ENCODE data around the gene ZNF331. TPM values are rescaled to one million over a fixed set of nuclear protein-coding genes. Genes with fewer than 3 reads are reported as not detected.

The ZNF331 gene
- total and polyA plus RNA-seq, 2 of the 4 experiments (the other 2 are of a cell fraction) = 6.6 to 11.1 TPM

DNA sequence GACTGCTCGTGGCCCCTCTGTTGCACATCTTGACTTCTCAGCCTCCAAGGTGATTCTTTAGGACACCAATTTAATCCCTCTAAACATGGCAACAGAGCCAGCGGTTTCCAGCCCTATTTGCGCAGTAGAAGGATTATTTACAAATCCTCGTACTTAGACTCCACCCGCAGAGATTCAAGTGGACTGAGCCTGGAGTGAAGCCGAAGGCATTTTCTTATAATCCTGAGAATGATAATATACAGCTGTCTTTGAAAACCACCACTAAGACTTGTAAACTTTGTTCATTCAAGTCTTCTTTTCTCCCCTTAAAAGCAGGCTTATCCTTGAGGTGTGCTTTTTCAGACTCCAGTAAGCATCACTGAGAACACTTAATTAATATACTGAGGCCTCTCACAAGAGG lies 89.0 kb downstream of the ZNF331 start:
- peaks cover 19% of the 10 kb centered on the region for H3K9me3 ChIP-seq (ENCODE audit: control insufficient read depth, insufficient read depth, low read length)
- BruUV-seq (replicated peaks) = no TSS peak
- H4K5ac ChIP-seq (ENCODE audit: low read depth, low read length) = no peak overlapping the region
- H2BK5ac ChIP-seq (ENCODE audit: low read depth, low read length, poor library complexity, severe bottlenecking) = no peak overlapping the region
- no peaks in the 10 kb centered on the region for H3K79me1 ChIP-seq (ENCODE audit: low read depth in 1 of 2, low read length in 2 of 2)
- no peaks in the 10 kb centered on the region for H4K20me1 ChIP-seq (ENCODE audit: insufficient read depth, low read length)
- no peak overlapping the region for H3K14ac ChIP-seq (replicated peaks; ENCODE audit: low read depth, low read length)
- H3K36me3 ChIP-seq (ENCODE audit: control insufficient read depth, insufficient read depth, low read length) = no peaks in the 10 kb centered on the region
- no peak overlapping the region for H2AK5ac ChIP-seq (ENCODE audit: low read depth, low read length)
- H2BK20ac ChIP-seq (ENCODE audit: low read depth, low read length) = no peak overlapping the region
- dilution Hi-C loops (cut with HindIII; ENCODE audit: low sequenced_read_pairs, unreplicated experiment) = no loop called here
- H2BK120ac ChIP-seq (ENCODE audit: low read depth, low read length) = no peak overlapping the region
- no peak overlapping the region for H4K91ac ChIP-seq (ENCODE audit: insufficient read depth, low read depth, low read length)
- H3K4me2 ChIP-seq (ENCODE audit: low read depth, low read length) = no peak overlapping the region
- POLR2A ChIA-PET (ENCODE audit: unreplicated experiment) = no interaction called here
- no peak overlapping the region for H3K18ac ChIP-seq (ENCODE audit: low read depth, low read length)
- intact Hi-C loops (cut with micrococcal nuclease) = no loop called here
- DNase-seq (no peak), ATAC-seq (ENCODE audit: low read depth) (no peak)
- 10% methylated on average over 2 of the region's 6 CpGs; no CpG with 5 or more reads in 1 of the 2 experiments for WGBS, 2 experiments (ENCODE audit: extremely low coverage in 2 of 2, insufficient read length in 1 of 2)
- H2BK15ac ChIP-seq (ENCODE audit: low read depth, low read length) = no peak overlapping the region
- H3K4ac ChIP-seq (ENCODE audit: low read depth, low read length) = no peak overlapping the region
- CTCF ChIA-PET = no interaction called here
- H3K4me3 ChIP-seq (ENCODE audit: insufficient read depth, low read depth, low read length) = no peak overlapping the region
- no peak overlapping the region for H3K23ac ChIP-seq (ENCODE audit: low read depth, low read length)
- H3K9me1 ChIP-seq (ENCODE audit: insufficient read depth, low read length) = no peaks in the 10 kb centered on the region
- no peak overlapping the region for H3K56ac ChIP-seq (ENCODE audit: extremely low read depth, insufficient read depth, low read length)
- no peaks in the 10 kb centered on the region for H3K27me3 ChIP-seq (ENCODE audit: control insufficient read depth, insufficient read depth, low read length)
- H3K9ac ChIP-seq (ENCODE audit: low read depth, low read length) = no peak overlapping the region
- in situ Hi-C loops (cut with MboI; ENCODE audit: low sequenced_read_pairs) = no loop called here
- H3K4me1 ChIP-seq (ENCODE audit: control insufficient read depth, insufficient read depth, low read length) = no peaks in the 10 kb centered on the region
- no peak overlapping the region for H2AFZ ChIP-seq (replicated peaks; ENCODE audit: low read length, poor library complexity)
- no peak overlapping the region for H4K8ac ChIP-seq (ENCODE audit: low read depth in 2 of 2, low read length in 2 of 2)
- TF ChIP-seq, protein P1, sequence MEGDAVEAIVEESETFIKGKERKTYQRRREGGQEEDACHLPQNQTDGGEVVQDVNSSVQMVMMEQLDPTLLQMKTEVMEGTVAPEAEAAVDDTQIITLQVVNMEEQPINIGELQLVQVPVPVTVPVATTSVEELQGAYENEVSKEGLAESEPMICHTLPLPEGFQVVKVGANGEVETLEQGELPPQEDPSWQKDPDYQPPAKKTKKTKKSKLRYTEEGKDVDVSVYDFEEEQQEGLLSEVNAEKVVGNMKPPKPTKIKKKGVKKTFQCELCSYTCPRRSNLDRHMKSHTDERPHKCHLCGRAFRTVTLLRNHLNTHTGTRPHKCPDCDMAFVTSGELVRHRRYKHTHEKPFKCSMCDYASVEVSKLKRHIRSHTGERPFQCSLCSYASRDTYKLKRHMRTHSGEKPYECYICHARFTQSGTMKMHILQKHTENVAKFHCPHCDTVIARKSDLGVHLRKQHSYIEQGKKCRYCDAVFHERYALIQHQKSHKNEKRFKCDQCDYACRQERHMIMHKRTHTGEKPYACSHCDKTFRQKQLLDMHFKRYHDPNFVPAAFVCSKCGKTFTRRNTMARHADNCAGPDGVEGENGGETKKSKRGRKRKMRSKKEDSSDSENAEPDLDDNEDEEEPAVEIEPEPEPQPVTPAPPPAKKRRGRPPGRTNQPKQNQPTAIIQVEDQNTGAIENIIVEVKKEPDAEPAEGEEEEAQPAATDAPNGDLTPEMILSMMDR (conservative IDR thresholded peaks at IDR 0.05; ENCODE audit: low read depth, low read length) = no peak
- TF ChIP-seq CEBPB (IDR thresholded peaks at IDR 0.05; ENCODE audit: low read depth, low read length) (no peak), RFX5 (IDR thresholded peaks at IDR 0.05; ENCODE audit: low read depth, low read length) (no peak), MXI1 (IDR thresholded peaks at IDR 0.05; ENCODE audit: borderline replicate concordance, low read depth, low read length) (no peak), RAD21 (IDR thresholded peaks at IDR 0.05; ENCODE audit: low read length) (no peak), CHD1 (IDR thresholded peaks at IDR 0.05; ENCODE audit: low read depth, low read length) (no peak), BHLHE40 (IDR thresholded peaks at IDR 0.05; ENCODE audit: low read depth, low read length) (no peak), NFE2L2 (IDR thresholded peaks at IDR 0.05; ENCODE audit: low read depth, low read length) (no peak), RCOR1 (IDR thresholded peaks at IDR 0.05; ENCODE audit: insufficient replicate concordance, low read length) (no peak), FOS (IDR thresholded peaks at IDR 0.05; ENCODE audit: low read depth, low read length) (no peak), SMC3 (IDR thresholded peaks at IDR 0.05; ENCODE audit: low read depth, low read length) (no peak), MAFK (IDR thresholded peaks at IDR 0.05; ENCODE audit: low read depth, low read length) (no peak), MAZ (IDR thresholded peaks at IDR 0.05; ENCODE audit: borderline replicate concordance, low read depth, low read length) (no peak), POLR2A (IDR thresholded peaks at IDR 0.05; ENCODE audit: low read depth, low read length) (no peak)
- TF ChIP-seq, protein P2, sequence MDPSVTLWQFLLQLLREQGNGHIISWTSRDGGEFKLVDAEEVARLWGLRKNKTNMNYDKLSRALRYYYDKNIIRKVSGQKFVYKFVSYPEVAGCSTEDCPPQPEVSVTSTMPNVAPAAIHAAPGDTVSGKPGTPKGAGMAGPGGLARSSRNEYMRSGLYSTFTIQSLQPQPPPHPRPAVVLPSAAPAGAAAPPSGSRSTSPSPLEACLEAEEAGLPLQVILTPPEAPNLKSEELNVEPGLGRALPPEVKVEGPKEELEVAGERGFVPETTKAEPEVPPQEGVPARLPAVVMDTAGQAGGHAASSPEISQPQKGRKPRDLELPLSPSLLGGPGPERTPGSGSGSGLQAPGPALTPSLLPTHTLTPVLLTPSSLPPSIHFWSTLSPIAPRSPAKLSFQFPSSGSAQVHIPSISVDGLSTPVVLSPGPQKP (IDR thresholded peaks at IDR 0.05; ENCODE audit: borderline replicate concordance, low read depth, low read length) = no peak
- TF ChIP-seq, protein P3, sequence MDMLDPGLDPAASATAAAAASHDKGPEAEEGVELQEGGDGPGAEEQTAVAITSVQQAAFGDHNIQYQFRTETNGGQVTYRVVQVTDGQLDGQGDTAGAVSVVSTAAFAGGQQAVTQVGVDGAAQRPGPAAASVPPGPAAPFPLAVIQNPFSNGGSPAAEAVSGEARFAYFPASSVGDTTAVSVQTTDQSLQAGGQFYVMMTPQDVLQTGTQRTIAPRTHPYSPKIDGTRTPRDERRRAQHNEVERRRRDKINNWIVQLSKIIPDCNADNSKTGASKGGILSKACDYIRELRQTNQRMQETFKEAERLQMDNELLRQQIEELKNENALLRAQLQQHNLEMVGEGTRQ (IDR thresholded peaks at IDR 0.05; ENCODE audit: low read depth, low read length) = no peak
- no peak overlapping the region for H2AK9ac ChIP-seq (replicated peaks; ENCODE audit: low read depth, low read length, poor library complexity)
- no peak overlapping the region for H3K27ac ChIP-seq (ENCODE audit: insufficient read depth, low read length)

Data from IMR-90 (cell line).